GM21717 (cell line): ENCODE measurements around the gene ZNF710.
"Not testable (repeated sequence)": the region's sequence is repeated elsewhere in the genome, so short reads cannot be mapped to it uniquely, and the experiment has no call there.

Source experiments
- ATAC-seq: cut with Tn5 transposase; IDR thresholded peaks from one replicate; pipeline ENCODE4 v1.9.1; 2021; ENCODE audit warnings: mild to moderate bottlenecking, moderate library complexity; ENCODE audit not compliant: unreplicated experiment

ZNF710 gene

GRCh38 chr15:90101130-90101968 is 100.2 kb downstream of the ZNF710 start:
- no peak for ATAC-seq

DNA sequence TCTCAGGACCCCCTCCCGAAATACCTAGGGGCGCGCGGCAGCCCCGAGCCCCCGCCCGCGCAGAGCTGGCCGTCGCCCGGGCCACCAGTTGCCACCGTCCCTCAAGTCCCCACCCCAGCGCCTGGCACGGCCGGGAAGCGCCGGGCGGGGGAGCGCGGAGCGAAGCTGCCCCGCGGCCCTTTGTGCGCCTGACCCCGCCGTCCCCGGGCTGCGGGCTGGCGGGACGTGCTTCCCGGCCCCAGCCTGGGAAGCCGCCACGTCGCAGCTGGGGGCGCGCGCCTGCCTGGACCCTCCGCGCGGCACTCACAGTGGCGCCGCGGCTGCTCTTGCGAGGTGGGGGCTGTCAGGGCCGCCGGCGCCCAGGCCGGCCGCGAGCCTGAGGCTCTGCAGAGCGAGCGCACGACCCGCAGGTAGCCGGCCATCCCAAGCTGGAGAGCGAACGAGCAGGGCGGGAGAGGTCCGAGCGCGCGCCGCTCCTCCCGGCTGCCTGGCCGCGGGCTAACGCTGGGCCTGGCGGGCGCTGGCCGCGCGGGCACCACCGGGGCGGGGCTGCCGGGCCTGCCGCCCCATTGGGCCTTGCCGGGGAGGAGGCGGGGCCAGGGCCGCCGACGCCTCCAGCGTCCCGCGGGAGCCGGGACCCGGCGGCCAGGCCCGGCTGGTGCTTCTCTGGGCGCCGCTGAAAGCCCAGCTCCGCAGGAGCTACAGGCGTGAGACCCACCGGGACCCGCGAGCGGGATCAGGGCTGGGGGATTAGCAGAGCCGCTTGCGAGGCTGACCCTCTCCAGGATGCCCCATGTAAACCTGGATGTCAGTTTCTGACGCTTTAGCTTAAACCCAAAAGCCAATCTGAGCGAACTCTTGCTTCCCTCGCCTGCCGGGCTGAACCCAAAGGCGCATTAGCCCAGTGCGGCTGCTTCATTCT is 101.1 kb downstream of the ZNF710 start, which contains the start of gene IDH2:
TSS of gene IDH2 (minus strand) at position 500 of the 922 bp plus-strand sequence. CDS start at position 422, 78 bp downstream.
- ATAC-seq: peak; percentile 50

DNA sequence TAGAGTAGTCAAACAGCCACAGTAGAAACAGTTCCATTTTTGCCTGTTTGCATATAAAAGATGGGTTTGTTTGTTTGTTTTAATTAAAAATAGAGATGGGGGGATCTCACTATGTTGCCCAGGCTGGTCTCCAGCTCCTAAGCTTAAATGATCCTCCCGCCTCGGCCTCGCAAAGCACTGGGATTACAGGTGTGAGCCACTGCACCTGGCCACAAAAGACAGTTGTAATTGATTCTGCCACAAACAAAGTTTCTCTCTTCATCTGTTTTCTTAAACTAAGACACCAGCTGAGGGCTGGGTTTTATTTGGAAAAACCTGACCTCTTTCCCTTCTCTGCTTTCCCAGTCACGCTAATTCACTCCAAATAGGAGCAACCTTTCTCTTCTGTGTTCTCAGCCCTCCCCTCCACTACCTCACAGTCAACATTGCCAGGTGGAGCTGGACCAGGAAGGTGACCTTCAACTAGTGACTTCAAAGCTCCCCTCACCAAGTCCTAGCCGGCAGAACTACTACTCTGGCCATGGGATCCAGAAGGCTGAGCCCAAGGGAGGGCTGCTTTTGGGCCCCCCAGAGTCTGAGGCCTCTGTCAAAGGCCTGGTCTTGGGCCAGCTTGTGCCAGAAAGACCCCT is 102.7 kb downstream of the ZNF710 start:
- ATAC-seq: no peak

GRCh38 chr15:90104551-90104950 is 103.4 kb downstream of the ZNF710 start:
- ATAC-seq: no peak

- no peak for ATAC-seq
Observed at GRCh38 chr15:90105521-90105920, 104.4 kb downstream of the ZNF710 start.

DNA sequence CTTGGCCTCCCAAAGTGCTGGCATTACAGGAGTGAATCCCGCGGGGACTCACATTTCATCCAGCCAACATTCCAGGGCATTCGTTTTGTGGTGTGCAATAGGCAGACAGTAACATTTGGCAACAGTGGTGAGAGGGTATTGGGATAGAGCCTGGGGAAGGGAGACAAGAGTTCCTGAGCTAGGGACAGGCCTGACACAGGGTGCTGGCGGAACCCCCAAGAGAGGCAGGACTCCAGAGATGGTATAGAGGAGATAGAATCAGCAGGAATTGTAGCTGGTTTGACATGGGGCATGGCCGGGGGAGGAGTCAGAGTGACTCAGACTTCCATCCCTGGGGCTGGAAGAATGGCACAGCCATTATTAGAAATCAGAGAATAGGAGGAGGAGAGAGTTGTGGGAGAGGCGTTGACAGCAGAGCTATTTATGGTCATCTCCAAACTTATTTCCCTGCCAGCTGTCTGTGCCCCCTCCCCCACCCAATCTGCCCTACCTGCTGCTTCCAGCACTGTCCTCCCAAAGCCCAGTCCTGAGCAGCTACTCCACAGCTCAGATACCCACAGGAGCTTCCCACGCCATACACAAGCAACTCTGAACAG is 105.5 kb downstream of the ZNF710 start:
- no peak for ATAC-seq

GRCh38 chr15:90108038-90108437 is 106.9 kb downstream of the ZNF710 start:
- ATAC-seq: not testable (repeated sequence)

DNA sequence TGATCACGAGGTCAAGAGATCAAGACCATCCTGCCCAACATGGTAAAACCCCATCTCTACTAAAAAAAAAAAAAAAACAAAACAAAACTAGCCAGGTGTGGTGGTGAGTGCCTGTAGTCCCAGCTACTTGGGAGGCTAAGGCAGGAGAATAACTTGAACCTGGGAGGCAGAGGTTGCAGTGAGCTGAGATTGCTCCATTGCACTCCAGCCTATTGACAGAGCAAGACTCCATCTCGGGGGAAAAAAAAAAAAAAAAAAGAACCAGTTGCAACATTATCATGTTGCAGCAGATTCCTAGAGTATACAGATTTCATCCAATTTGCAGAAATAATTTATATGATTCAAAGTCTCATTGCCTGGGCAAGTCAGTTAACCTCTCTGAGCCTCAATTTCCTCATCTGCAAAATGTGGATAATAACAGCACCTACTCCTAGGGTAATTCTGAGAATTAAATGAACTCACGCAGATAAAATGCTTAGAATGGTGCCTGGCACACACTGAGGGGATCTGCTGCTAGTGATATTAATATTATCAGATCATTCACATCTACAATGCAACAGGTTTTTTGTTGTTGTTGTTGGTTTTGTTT is 108.1 kb downstream of the ZNF710 start:
- ATAC-seq: not testable (repeated sequence)

DNA sequence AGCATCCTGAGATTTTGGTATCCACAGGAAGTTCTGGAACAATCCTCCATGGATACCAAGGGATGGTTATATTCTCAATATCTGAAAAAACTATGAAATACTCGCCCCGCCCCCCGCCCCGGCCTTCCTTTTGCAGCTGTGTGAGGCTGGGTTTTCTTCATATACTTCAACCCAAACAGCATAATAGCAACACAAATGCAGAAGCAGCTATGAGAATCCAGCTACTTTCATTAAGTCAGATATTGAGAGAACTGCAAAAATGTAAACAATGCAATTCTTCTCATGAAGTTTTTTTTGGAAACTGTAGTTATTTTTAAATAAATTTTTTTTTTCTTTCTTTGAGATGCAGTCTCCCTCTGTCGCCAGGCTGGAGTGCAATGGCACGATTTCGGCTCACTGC is 112.0 kb downstream of the ZNF710 start:
- ATAC-seq: no peak

- ATAC-seq: no peak
Observed at GRCh38 chr15:90114451-90114901, 113.4 kb downstream of the ZNF710 start.

- no peak for ATAC-seq
Observed at GRCh38 chr15:90115783-90116182, 114.7 kb downstream of the ZNF710 start.

- no peak for ATAC-seq
Observed at GRCh38 chr15:90119367-90119766, 118.2 kb downstream of the ZNF710 start.

GRCh38 chr15:90121086-90121485 is 120.0 kb downstream of the ZNF710 start:
- ATAC-seq: no peak

GRCh38 chr15:90124507-90124906 is 123.4 kb downstream of the ZNF710 start:
- no peak for ATAC-seq

DNA sequence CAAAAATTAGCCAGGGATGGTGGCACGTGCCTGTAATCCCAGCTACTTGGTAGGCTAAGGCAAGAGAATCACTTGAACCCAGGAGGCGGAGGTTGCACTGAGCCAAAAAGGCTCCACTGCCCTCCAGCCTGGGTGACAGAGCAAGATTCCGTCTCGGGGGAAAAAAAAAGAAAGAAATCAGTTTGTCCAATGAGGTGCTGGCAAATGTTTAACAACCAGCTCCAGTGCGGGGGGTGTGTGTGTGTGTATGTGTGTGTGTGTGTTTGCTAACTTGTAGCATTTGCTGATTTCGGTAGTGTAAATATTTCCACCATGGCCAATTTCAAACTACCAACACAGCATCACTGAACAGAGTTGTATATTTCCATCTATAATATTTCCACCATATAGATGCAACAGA is 124.9 kb downstream of the ZNF710 start:
- ATAC-seq: no peak

GRCh38 chr15:90126596-90127435 is 125.7 kb downstream of the ZNF710 start:
- ATAC-seq: no peak

GRCh38 chr15:90130291-90130690 is 129.2 kb downstream of the ZNF710 start:
- ATAC-seq: no peak
